Left forelimb (tissue), 1 donor: ENCODE measurements around the gene TMEM240.
"Not testable (repeated sequence)": the region's sequence is repeated elsewhere in the genome, so short reads cannot be mapped to it uniquely, and the experiment has no call there.

Experiments
- DNase-seq: peaks from one replicate; pipeline ENCODE4 v3.0.0-alpha.2; 2018; ENCODE audit warnings: low spot score

The TMEM240 gene

GRCh38 chr1:1495461-1495975 lies 44.9 kb downstream of the TMEM240 start:
- not testable (repeated sequence) for DNase-seq

GRCh38 chr1:1494311-1494710 lies 46.1 kb downstream of the TMEM240 start:
- DNase-seq = not testable (repeated sequence)

- DNase-seq = no peak
Measured at GRCh38 chr1:1491601-1492000, 48.8 kb downstream of the TMEM240 start.

- no peak for DNase-seq
Measured at GRCh38 chr1:1490633-1491230, 49.7 kb downstream of the TMEM240 start.

GRCh38 chr1:1489861-1490260 lies 50.6 kb downstream of the TMEM240 start:
- no peak for DNase-seq

- no peak for DNase-seq
Measured at GRCh38 chr1:1489231-1489630, 51.2 kb downstream of the TMEM240 start.

GRCh38 chr1:1487701-1488100 lies 52.7 kb downstream of the TMEM240 start:
- no peak for DNase-seq

- not testable (repeated sequence) for DNase-seq
Measured at GRCh38 chr1:1485755-1486317, 54.6 kb downstream of the TMEM240 start.

GRCh38 chr1:1484976-1485750 lies 55.3 kb downstream of the TMEM240 start:
- not testable (repeated sequence) for DNase-seq
